KOPT-K1 (cell line): Measurements from ENCODE around the gene SNAP25.

Experiments used
- H3K27ac ChIP-seq: fragments of 200-600 bp; sonication (generic); 2 replicates; pipeline ENCODE4 v1.5.1; 2016; ENCODE audit warnings: antibody characterized with exemption, mild to moderate bottlenecking, low read depth, low read length; ENCODE audit not compliant: poor library complexity, severe bottlenecking
- H3K36me3 ChIP-seq: fragments of 200-600 bp; sonication (generic); 2 replicates; pipeline ENCODE4 v1.5.1; 2017; ENCODE audit warnings: antibody characterized with exemption, mild to moderate bottlenecking, low read length, moderate library complexity; ENCODE audit not compliant: insufficient read depth
- H3K9me3 ChIP-seq: fragments of 200-600 bp; sonication (generic); 2 replicates; pipeline ENCODE4 v1.5.1; 2017; ENCODE audit warnings: antibody characterized with exemption, low read length, mild to moderate bottlenecking; ENCODE audit not compliant: insufficient read depth, poor library complexity, severe bottlenecking

Gene SNAP25

GRCh38 chr20:10236540-10237533, 18.2 kb downstream of the SNAP25 start:
- Histone ChIP-seq H3K9me3 (no peaks in the 10 kb centered on the region), H3K36me3 (no peaks in the 10 kb centered on the region), H3K27ac (no peak overlapping the region)

- Histone ChIP-seq H3K27ac (no peak overlapping the region), H3K9me3 (no peaks in the 10 kb centered on the region), H3K36me3 (no peaks in the 10 kb centered on the region)
Observed at GRCh38 chr20:10239954-10240353, 21.3 kb downstream of the SNAP25 start.

GRCh38 chr20:10240655-10241054, 22.0 kb downstream of the SNAP25 start:
- H3K9me3 ChIP-seq: no peaks in the 10 kb centered on the region
- no peaks in the 10 kb centered on the region for H3K36me3 ChIP-seq
- H3K27ac ChIP-seq: no peak overlapping the region

GRCh38 chr20:10242166-10242565, 23.5 kb downstream of the SNAP25 start:
- Histone ChIP-seq H3K9me3 (no peaks in the 10 kb centered on the region), H3K36me3 (no peaks in the 10 kb centered on the region), H3K27ac (no peak overlapping the region)

- H3K27ac ChIP-seq: no peak overlapping the region
- H3K9me3 ChIP-seq: no peaks in the 10 kb centered on the region
- H3K36me3 ChIP-seq: no peaks in the 10 kb centered on the region
Observed at GRCh38 chr20:10247440-10247839, 28.8 kb downstream of the SNAP25 start.

GRCh38 chr20:10249048-10249770, 30.6 kb downstream of the SNAP25 start:
- no peaks in the 10 kb centered on the region for H3K9me3 ChIP-seq
- no peaks in the 10 kb centered on the region for H3K36me3 ChIP-seq
- H3K27ac ChIP-seq: no peak overlapping the region

- H3K9me3 ChIP-seq: no peaks in the 10 kb centered on the region
- H3K27ac ChIP-seq: no peak overlapping the region
- H3K36me3 ChIP-seq: no peaks in the 10 kb centered on the region
Observed at GRCh38 chr20:10249822-10250221, 31.2 kb downstream of the SNAP25 start.

- H3K9me3 ChIP-seq: no peaks in the 10 kb centered on the region
- H3K27ac ChIP-seq: no peak overlapping the region
- no peaks in the 10 kb centered on the region for H3K36me3 ChIP-seq
Observed at GRCh38 chr20:10250902-10251301, 32.3 kb downstream of the SNAP25 start.

GRCh38 chr20:10253780-10254179, 35.1 kb downstream of the SNAP25 start:
- no peaks in the 10 kb centered on the region for H3K36me3 ChIP-seq
- no peak overlapping the region for H3K27ac ChIP-seq
- no peaks in the 10 kb centered on the region for H3K9me3 ChIP-seq

- H3K9me3 ChIP-seq: no peaks in the 10 kb centered on the region
Observed at GRCh38 chr20:10255846-10256245, 37.2 kb downstream of the SNAP25 start.

GRCh38 chr20:10259166-10259565, 40.5 kb downstream of the SNAP25 start:
- no peaks in the 10 kb centered on the region for H3K9me3 ChIP-seq
- H3K27ac ChIP-seq: no peak overlapping the region
- H3K36me3 ChIP-seq: no peaks in the 10 kb centered on the region

More at GRCh38 chr20:10255846-10256245, 37.2 kb downstream of the SNAP25 start:
- Histone ChIP-seq H3K36me3 (no peaks in the 10 kb centered on the region), H3K27ac (no peak overlapping the region)

- Histone ChIP-seq H3K36me3 (no peaks in the 10 kb centered on the region), H3K9me3 (no peaks in the 10 kb centered on the region), H3K27ac (no peak overlapping the region)
Observed at GRCh38 chr20:10260316-10260715, 41.7 kb downstream of the SNAP25 start.

GRCh38 chr20:10261702-10262101, 43.1 kb downstream of the SNAP25 start:
- Histone ChIP-seq H3K36me3 (no peaks in the 10 kb centered on the region), H3K27ac (no peak overlapping the region), H3K9me3 (no peaks in the 10 kb centered on the region)

- no peaks in the 10 kb centered on the region for H3K9me3 ChIP-seq
- no peak overlapping the region for H3K27ac ChIP-seq
- no peaks in the 10 kb centered on the region for H3K36me3 ChIP-seq
Observed at GRCh38 chr20:10263385-10264165, 44.9 kb downstream of the SNAP25 start.

- Histone ChIP-seq H3K9me3 (no peaks in the 10 kb centered on the region), H3K27ac (no peak overlapping the region), H3K36me3 (no peaks in the 10 kb centered on the region)
Observed at GRCh38 chr20:10264166-10264558, 45.5 kb downstream of the SNAP25 start.
